Fibroblast of lung (primary cell): Measurements from ENCODE around the gene GNG3. TPM values are rescaled to one million over a fixed set of nuclear protein-coding genes. Genes with fewer than 3 reads are reported as not detected.
"Not testable (repeated sequence)": the region's sequence is repeated elsewhere in the genome, so short reads cannot be mapped to it uniquely, and the experiment has no call there.

Source experiments
- DNase-seq, 2 donors: peaks; one replicate each; pipeline versions ENCODE4 v3.0.0 to v3.0.0-alpha.2; 2010; ENCODE audit warnings: low read depth in 2 of 2
- H2AFZ ChIP-seq: 2 replicates; pipeline ENCODE4 v1.5.1; 2012; ENCODE audit warnings: low read length, control low read depth, inconsistent platforms
- H3K27ac ChIP-seq: 2 replicates; pipeline ENCODE4 v1.5.1; 2011; ENCODE audit warnings: low read length, control low read depth; ENCODE audit not compliant: insufficient read depth
- H3K27me3 ChIP-seq: 2 replicates; pipeline ENCODE4 v1.5.1; 2011; ENCODE audit warnings: mild to moderate bottlenecking, low read length; ENCODE audit not compliant: control insufficient read depth, insufficient read depth
- H3K36me3 ChIP-seq: 2 replicates; pipeline ENCODE4 v1.5.1; 2011; ENCODE audit warnings: low read length; ENCODE audit not compliant: control insufficient read depth, insufficient read depth
- H3K4me1 ChIP-seq: 2 replicates; pipeline ENCODE4 v1.5.1; 2011; ENCODE audit warnings: low read length; ENCODE audit not compliant: control insufficient read depth, insufficient read depth; ENCODE audit errors: extremely low read depth
- H3K4me2 ChIP-seq: 2 replicates; pipeline ENCODE4 v1.5.1; 2011; ENCODE audit warnings: low read length, control low read depth; ENCODE audit not compliant: insufficient read depth; ENCODE audit errors: extremely low read depth
- H3K4me3 ChIP-seq, 4 experiments: fragments of 200-600 bp in 1 of 4; sonication (generic) in 1 of 4; replicated peaks in 1 of 4; 2 replicates each; pipeline ENCODE4 v1.5.1; 2011 to 2016; ENCODE audit warnings: low read length in 4 of 4, low read depth in 3 of 4, mild to moderate bottlenecking in 3 of 4, control low read depth in 2 of 4, inconsistent platforms in 1 of 4, mixed read lengths in 1 of 4; ENCODE audit not compliant: insufficient read depth in 1 of 4; ENCODE audit errors: control extremely low read depth in 1 of 4
- H3K79me2 ChIP-seq: 2 replicates; pipeline ENCODE4 v1.5.1; 2012; ENCODE audit warnings: mild to moderate bottlenecking, low read length, inconsistent platforms; ENCODE audit not compliant: control insufficient read depth, insufficient read depth
- H3K9ac ChIP-seq: 2 replicates; pipeline ENCODE4 v1.5.1; 2011; ENCODE audit warnings: mild to moderate bottlenecking, low read length, control low read depth; ENCODE audit not compliant: insufficient read depth
- H3K9me3 ChIP-seq: 2 replicates; pipeline ENCODE4 v1.5.1; 2012; ENCODE audit warnings: low read depth, low read length; ENCODE audit not compliant: control insufficient read depth, insufficient read depth
- H4K20me1 ChIP-seq: 2 replicates; pipeline ENCODE4 v1.5.1; 2011; ENCODE audit warnings: low read length; ENCODE audit not compliant: control insufficient read depth, insufficient read depth; ENCODE audit errors: extremely low read depth
- CTCF ChIP-seq, 2 donors: IDR thresholded peaks in 1 of 2; conservative IDR thresholded peaks in 1 of 2; 1 replicate in 1 of 2; 2 replicates in 1 of 2; pipeline ENCODE4 v1.5.1; 2011 to 2012; ENCODE audit warnings: low read length in 2 of 2, control low read depth in 1 of 2, inconsistent platforms in 1 of 2, low read depth in 1 of 2, mild to moderate bottlenecking in 1 of 2
- EZH2 ChIP-seq: IDR thresholded peaks from 2 replicates; pipeline ENCODE4 v1.5.1; 2012; ENCODE audit warnings: low read length, control low read depth, mild to moderate bottlenecking; ENCODE audit errors: missing control alignments
- polyA plus RNA-seq, 2 donors: library from polyadenylated mRNA; depleted of rRNA in 1 of 2; stranded (reverse) in 1 of 2; unstranded in 1 of 2; fragments of >200 nt; gene quantifications; 2 replicates each; pipeline ENCODE4 v1.2.1, GENCODE V29; 2011 to 2012; ENCODE audit warnings: missing spikeins in 1 of 2
- total RNA-seq: library from RNA; depleted of rRNA; stranded (reverse); fragments of >200 nt; gene quantifications from 2 replicates; pipeline ENCODE4 v1.2.1, GENCODE V29; 2014

The GNG3 gene
- total and polyA plus RNA-seq, 2 donors (not counting 1 experiment from before 2014, with no cell fraction given): not detected

GRCh38 chr11:62737196-62737595 lies 29.7 kb downstream of the GNG3 start:
- no peaks in the 10 kb centered on the region for H3K4me1 ChIP-seq
- no peaks in the 10 kb centered on the region for H4K20me1 ChIP-seq
- H3K36me3 ChIP-seq: peaks cover 5% of the 10 kb centered on the region
- H3K9ac ChIP-seq: no peak overlapping the region
- no peak overlapping the region for H2AFZ ChIP-seq
- H3K79me2 ChIP-seq: peaks cover 4% of the 10 kb centered on the region
- no peaks in the 10 kb centered on the region for H3K9me3 ChIP-seq
- DNase-seq: no peak
- no peaks in the 10 kb centered on the region for H3K27me3 ChIP-seq
- H3K27ac ChIP-seq: no peak overlapping the region
- H3K4me2 ChIP-seq: no peak overlapping the region
- no peak overlapping the region for H3K4me3 ChIP-seq
- TF ChIP-seq CTCF (conservative IDR thresholded peaks at IDR 0.05 in 1 of 2, IDR thresholded peaks at IDR 0.05 in 1 of 2; ENCODE audit: low read depth in 1 of 2, low read length in 2 of 2): no peak
- no peak for TF ChIP-seq EZH2

GRCh38 chr11:62747475-62748160 lies 40.1 kb downstream of the GNG3 start:
- no peaks in the 10 kb centered on the region for H3K27me3 ChIP-seq
- H3K4me2 ChIP-seq: no peak overlapping the region
- peaks cover 5% of the 10 kb centered on the region for H3K36me3 ChIP-seq
- H3K4me3 ChIP-seq: no peak overlapping the region
- DNase-seq: no peak
- no peak overlapping the region for H2AFZ ChIP-seq
- H3K9me3 ChIP-seq: no peaks in the 10 kb centered on the region
- peaks cover 4% of the 10 kb centered on the region for H3K79me2 ChIP-seq
- H3K9ac ChIP-seq: no peak overlapping the region
- no peaks in the 10 kb centered on the region for H3K4me1 ChIP-seq
- TF ChIP-seq CTCF (conservative IDR thresholded peaks at IDR 0.05 in 1 of 2, IDR thresholded peaks at IDR 0.05 in 1 of 2; ENCODE audit: low read depth in 1 of 2, low read length in 2 of 2): no peak
- TF ChIP-seq EZH2: no peak
- no peaks in the 10 kb centered on the region for H4K20me1 ChIP-seq
- H3K27ac ChIP-seq: no peak overlapping the region

- DNase-seq, H3K36me3 ChIP-seq, H3K79me2 ChIP-seq, H4K20me1 ChIP-seq, H3K4me2 ChIP-seq, H3K27ac ChIP-seq, H3K9me3 ChIP-seq, H3K27me3 ChIP-seq, H3K9ac ChIP-seq, H3K4me1 ChIP-seq, H2AFZ ChIP-seq, H3K4me3 ChIP-seq: not testable (repeated sequence)
Observed at GRCh38 chr11:62749931-62750330, 42.5 kb downstream of the GNG3 start.
